ENCODE data around the gene SARS1.

DNA sequence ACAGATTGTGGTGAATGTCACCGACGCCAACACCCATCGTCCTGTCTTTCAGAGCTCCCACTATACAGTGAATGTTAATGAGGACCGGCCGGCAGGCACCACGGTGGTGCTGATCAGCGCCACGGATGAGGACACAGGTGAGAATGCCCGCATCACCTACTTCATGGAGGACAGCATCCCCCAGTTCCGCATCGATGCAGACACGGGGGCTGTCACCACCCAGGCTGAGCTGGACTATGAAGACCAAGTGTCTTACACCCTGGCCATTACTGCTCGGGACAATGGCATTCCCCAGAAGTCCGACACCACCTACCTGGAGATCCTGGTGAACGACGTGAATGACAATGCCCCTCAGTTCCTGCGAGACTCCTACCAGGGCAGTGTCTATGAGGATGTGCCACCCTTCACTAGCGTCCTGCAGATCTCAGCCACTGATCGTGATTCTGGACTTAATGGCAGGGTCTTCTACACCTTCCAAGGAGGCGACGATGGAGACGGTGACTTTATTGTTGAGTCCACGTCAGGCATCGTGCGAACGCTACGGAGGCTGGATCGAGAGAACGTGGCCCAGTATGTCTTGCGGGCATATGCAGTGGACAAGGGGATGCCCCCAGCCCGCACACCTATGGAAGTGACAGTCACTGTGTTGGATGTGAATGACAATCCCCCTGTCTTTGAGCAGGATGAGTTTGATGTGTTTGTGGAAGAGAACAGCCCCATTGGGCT, 38.6 kb downstream of the SARS1 start:
- TF ChIP-seq, protein P1, sequence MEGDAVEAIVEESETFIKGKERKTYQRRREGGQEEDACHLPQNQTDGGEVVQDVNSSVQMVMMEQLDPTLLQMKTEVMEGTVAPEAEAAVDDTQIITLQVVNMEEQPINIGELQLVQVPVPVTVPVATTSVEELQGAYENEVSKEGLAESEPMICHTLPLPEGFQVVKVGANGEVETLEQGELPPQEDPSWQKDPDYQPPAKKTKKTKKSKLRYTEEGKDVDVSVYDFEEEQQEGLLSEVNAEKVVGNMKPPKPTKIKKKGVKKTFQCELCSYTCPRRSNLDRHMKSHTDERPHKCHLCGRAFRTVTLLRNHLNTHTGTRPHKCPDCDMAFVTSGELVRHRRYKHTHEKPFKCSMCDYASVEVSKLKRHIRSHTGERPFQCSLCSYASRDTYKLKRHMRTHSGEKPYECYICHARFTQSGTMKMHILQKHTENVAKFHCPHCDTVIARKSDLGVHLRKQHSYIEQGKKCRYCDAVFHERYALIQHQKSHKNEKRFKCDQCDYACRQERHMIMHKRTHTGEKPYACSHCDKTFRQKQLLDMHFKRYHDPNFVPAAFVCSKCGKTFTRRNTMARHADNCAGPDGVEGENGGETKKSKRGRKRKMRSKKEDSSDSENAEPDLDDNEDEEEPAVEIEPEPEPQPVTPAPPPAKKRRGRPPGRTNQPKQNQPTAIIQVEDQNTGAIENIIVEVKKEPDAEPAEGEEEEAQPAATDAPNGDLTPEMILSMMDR (conservative IDR thresholded peaks at IDR 0.05 in 1 of 2, IDR thresholded peaks at IDR 0.05 in 1 of 2; ENCODE audit: low read depth in 1 of 2, low read length in 2 of 2) = no peak
- no peak for TF ChIP-seq EZH2 (IDR thresholded peaks at IDR 0.05; ENCODE audit: low read length, missing control alignments)
